Hematopoietic multipotent progenitor cell treated with erythropoietin and hydrocortisone succinate and interleukin-3 and kit ligand, for 15 days (in vitro differentiated cells): ENCODE data around the gene SETD1B.
A peak's percentile ranks its signal among the peaks of the same experiment; 100 is the strongest.
"Not testable (repeated sequence)": the region's sequence is repeated elsewhere in the genome, so short reads cannot be mapped to it uniquely, and the experiment has no call there.

Experiments used
- DNase-seq: peaks from one replicate; pipeline ENCODE4 v3.0.0-alpha.2; 2015; ENCODE audit warnings: low spot score

SETD1B gene

DNA sequence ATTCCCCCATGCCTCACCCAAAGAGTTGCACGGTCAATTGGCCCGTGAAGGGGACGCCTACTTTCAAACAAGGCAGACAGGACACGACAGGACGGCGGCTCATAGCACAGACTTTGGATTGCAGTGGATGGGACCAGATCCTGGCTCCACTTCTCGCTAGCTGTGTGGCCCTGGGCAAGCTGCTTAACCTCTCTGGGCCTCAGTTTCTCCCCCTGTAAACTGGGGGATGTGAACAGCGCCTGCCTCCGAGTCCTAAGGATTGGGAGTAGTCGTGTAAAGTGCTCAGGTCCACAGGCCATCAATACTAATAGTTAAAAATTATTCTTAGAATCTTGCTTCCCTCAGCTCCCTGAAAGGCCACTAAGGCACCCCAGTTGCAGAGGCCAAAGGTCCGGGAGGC is 23.4 kb upstream of the SETD1B start:
- DNase-seq, result no peak

- no peak for DNase-seq
Measured at GRCh38 chr12:121781484-121781997, 22.3 kb upstream of the SETD1B start.

- DNase-seq, result peak; percentile 57
Measured at GRCh38 chr12:121781998-121782979, 21.5 kb upstream of the SETD1B start.

GRCh38 chr12:121783766-121784165 is 20.0 kb upstream of the SETD1B start:
- no peak for DNase-seq

DNA sequence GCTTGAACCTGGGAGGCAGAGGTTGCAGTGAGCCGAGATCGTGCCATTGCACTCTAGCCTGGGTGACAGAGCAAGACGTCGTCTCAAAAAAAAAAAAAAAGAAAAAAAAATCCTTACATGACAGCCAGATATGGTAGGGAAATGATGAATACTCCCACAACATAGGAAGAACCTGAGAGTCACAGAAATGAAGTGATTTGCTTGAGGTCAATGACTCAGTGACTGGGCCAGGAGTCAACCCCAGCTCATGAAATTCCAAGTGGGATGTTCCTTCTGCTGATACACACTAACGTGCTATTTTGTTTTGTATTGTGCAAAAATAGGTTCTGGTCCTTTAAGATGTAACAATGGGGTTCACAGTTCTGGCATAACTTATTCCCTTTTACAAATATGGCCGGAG is 19.3 kb upstream of the SETD1B start:
- DNase-seq, result no peak

- no peak for DNase-seq
Measured at GRCh38 chr12:121786440-121786825, 17.4 kb upstream of the SETD1B start.

GRCh38 chr12:121787063-121788025 is 16.5 kb upstream of the SETD1B start:
- no peak for DNase-seq

GRCh38 chr12:121788176-121788818 is 15.5 kb upstream of the SETD1B start:
- no peak for DNase-seq

GRCh38 chr12:121789233-121789781 is 14.5 kb upstream of the SETD1B start:
- no peak for DNase-seq

DNA sequence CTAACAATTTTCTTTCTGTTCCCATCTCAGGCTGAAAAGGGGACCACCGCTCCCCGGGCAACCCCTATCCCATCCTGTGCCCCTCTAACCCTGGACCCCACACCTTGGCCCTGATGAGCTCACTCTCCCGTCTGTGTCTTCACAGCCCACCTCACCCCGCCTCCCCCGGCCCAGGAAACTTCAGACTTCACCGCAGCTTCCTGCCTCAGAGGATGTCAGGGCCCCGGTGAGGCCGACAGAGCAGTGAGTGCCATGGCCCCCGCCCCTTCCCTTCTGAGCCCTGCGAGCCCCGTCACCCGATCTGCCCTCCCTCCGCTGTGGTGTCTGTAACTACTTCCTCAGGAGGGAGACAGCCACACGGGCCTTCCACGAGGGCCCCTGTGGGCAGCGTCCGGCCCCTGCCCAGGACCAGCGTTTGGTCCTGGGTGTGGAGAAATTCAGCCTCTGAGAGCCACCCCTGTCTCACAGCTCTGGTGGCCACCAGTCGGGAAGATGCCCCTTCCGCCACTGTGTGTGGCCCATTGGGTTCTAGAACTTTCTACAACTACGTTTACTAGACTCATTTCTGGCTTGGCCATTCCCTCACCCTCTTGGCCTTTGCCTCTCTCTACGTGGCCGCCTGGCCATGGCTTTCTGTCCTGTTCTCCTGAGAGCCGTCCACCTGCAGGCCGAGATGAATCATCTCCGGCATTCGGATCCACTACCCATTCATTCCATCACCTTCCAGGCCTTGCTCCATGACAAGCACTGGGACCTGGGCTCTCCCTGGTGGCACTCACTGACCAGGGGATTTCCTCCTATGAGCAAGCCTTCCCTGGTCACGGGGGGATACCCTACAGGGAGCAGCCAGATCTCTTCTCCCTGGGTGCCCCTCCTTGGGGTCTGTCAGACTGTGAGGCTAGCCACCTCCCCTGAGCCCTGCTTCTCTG is 13.7 kb upstream of the SETD1B start:
- no peak for DNase-seq

DNA sequence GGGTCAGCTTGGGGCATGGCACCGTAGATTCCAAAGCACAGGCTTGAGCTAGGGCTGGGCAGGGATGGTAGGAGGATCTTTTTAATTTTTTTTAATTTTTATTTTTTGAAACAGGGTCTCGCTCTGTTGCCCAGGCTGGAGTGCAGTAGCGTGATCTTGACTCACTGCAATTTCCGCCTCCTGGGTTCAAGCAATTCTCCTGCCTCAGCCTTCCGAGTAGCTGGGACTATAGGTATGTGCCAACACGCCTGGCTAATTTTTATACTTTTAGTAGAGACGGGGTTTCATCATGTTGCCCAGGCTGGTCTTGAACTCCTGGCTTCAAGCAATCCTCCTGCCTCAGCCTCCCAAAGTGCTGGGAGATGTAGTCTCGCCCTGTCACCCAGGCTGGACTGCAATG is 13.0 kb upstream of the SETD1B start:
- not testable (repeated sequence) for DNase-seq

DNA sequence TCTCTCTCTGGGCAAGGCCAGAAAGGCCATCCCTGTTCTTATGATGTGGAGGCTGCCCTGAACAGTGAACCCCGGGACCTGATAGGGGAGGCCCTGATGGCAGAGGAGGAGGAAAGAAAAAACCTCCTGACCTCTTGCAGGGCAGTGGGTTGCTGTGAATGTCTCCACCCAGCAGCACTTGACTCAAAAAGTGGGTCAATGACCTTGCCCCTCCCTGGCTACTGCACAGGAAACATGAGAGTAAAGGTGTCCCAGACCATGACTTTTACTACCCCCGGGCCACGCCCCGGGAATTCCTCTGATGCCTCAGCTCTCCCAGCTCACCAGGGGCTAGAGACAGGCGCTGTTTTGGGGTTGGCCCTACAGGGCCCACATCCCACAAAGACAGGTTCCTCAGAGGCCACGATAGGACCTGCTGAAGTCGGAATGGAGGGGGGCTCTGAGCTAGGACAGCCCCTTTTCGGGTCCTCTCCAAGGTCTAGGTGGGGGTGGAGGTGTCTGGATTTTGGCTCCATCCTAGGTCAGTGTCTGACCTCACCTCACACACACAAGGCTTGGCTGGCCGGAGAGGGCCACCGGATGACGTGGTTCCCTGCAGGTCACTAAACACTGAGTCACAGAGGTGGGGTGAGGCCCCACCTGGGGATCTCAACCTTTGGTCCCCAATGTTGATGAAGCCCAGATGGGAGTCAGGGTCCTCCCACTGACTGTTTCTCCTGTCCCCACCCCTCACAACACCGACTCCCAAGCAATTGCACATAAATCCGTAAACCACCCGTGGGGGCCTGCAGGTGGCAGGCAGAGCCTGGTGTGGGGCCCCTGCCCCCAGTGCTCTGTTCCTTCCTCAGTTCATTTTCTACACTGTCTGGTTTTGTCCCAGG is 11.9 kb upstream of the SETD1B start:
- no peak for DNase-seq

GRCh38 chr12:121792607-121793439 is 11.0 kb upstream of the SETD1B start:
- no peak for DNase-seq

DNA sequence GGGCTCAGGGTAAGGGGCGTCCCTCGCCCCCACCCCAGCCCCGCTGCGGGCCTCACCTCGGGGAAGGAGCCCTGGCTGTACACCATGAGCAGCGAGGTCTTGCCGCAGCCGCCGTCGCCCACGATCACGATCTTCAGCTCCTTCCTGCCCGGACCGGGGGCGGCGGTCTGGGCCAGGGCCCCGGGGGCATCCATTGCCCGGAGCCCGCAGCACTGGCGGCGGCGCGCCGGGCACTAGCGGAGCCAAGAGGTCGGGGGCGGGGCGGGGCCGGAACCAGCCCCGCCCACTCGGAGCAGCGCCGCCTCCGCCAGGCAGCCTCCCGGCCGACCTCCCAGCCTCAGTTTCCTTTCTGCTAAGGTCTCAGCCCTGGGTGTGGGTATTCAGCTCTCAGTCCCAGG is 10.4 kb upstream of the SETD1B start, which contains the start of gene RHOF:
RHOF (minus strand) TSS at position 249 of the 398 bp plus-strand sequence; CDS start at position 194, 55 bp downstream.
- DNase-seq, result peak; percentile 71

DNA sequence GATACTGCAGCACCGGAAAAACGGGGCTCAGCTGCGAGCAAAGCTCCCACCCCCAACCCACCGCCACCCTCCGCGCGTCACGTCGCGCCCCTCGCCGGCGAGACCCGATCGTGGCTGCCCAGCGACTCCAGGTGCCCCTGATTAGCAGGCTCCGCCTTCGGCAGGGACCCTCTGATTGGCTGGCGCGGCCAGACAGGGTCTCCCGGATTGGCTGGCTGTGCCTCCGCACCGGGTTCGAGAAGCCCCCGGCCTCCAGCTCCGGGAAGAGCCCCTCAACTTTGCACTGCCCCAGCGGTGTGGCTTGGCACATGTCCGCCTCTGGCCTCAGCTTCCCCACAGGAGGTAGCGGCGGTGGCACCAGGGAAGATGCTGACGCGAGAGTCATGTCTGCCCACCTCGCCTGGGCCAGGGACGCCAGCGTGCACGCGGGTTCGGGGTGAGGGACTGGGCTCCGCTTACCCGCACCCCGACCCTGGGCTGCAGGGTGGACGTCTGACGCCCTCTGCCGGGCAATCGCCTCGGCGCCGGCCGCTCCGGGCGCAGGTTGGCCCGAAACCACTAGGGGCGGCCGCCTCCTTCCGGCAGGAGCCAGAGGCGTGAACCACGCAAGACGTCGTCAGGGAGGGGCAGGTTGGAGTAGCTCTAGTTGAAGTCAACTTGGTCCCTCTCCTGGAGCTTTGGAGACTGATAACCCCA is 9.8 kb upstream of the SETD1B start:
- DNase-seq, result peak; percentile 96

DNA sequence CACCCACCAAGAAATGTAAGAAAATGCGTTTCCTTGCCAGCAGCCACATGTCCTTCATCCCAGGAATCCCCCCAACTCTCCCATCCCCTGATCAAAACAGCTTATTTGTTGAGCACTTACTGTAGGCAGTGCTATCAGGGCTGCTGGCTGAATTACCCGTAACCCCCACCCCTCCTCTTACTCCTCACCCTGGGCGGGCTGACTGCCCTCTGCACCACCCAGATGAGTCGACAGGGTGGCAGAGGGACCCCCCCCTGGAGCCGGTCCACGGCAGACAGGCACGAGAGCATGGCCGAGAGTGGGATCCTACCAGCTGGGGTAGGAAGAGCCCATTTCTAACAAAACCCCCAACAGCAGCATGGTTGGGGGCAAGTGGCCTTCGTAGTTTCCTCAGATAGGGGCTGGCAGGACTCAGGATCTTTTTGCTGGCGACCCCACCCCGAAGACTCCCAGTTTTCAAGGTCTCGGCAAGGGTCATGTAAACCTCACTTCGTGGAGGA is 9.2 kb upstream of the SETD1B start:
- DNase-seq, result no peak
